GM18511 (cell line): ENCODE data around the gene ZFAND6.
"Not testable (repeated sequence)": the region's sequence is repeated elsewhere in the genome, so short reads cannot be mapped to it uniquely, and the experiment has no call there.

Experiments
- ATAC-seq: cut with Tn5 transposase; IDR thresholded peaks from one replicate; pipeline ENCODE4 v1.9.1; 2021; ENCODE audit warnings: mild to moderate bottlenecking, moderate library complexity; ENCODE audit not compliant: unreplicated experiment

The ZFAND6 gene

GRCh38 chr15:80095511-80095910, 36.0 kb downstream of the ZFAND6 start:
- no peak for ATAC-seq

- ATAC-seq, result no peak
Observed at GRCh38 chr15:80095969-80096368, 36.5 kb downstream of the ZFAND6 start.

- ATAC-seq, result no peak
Observed at GRCh38 chr15:80098341-80098740, 38.9 kb downstream of the ZFAND6 start.

- ATAC-seq, result peak; percentile 62
Observed at GRCh38 chr15:80099241-80099640, 39.8 kb downstream of the ZFAND6 start.

GRCh38 chr15:80099662-80100061, 40.2 kb downstream of the ZFAND6 start:
- ATAC-seq, result peak; percentile 87

- ATAC-seq, result no peak
Observed at GRCh38 chr15:80100247-80100646, 40.8 kb downstream of the ZFAND6 start.

GRCh38 chr15:80105193-80105592, 45.7 kb downstream of the ZFAND6 start:
- no peak for ATAC-seq

GRCh38 chr15:80105595-80105994, 46.1 kb downstream of the ZFAND6 start:
- no peak for ATAC-seq

- no peak for ATAC-seq
Observed at GRCh38 chr15:80106051-80106450, 46.6 kb downstream of the ZFAND6 start.

GRCh38 chr15:80107204-80107603, 47.7 kb downstream of the ZFAND6 start:
- no peak for ATAC-seq

- ATAC-seq, result no peak
Observed at GRCh38 chr15:80107774-80108173, 48.3 kb downstream of the ZFAND6 start.

- ATAC-seq, result no peak
Observed at GRCh38 chr15:80109388-80109787, 49.9 kb downstream of the ZFAND6 start.

GRCh38 chr15:80110920-80111319, 51.4 kb downstream of the ZFAND6 start:
- no peak for ATAC-seq

GRCh38 chr15:80114114-80114513, 54.6 kb downstream of the ZFAND6 start:
- ATAC-seq, result no peak

GRCh38 chr15:80115021-80115420, 55.5 kb downstream of the ZFAND6 start:
- ATAC-seq, result no peak

- no peak for ATAC-seq
Observed at GRCh38 chr15:80118956-80119355, 59.5 kb downstream of the ZFAND6 start.

GRCh38 chr15:80120636-80121035, 61.2 kb downstream of the ZFAND6 start:
- ATAC-seq, result no peak

GRCh38 chr15:80121546-80121945, 62.1 kb downstream of the ZFAND6 start:
- ATAC-seq, result no peak

- ATAC-seq, result no peak
Observed at GRCh38 chr15:80123034-80123433, 63.6 kb downstream of the ZFAND6 start.

GRCh38 chr15:80127253-80127652, 67.8 kb downstream of the ZFAND6 start:
- not testable (repeated sequence) for ATAC-seq

- no peak for ATAC-seq
Observed at GRCh38 chr15:80127911-80128310, 68.4 kb downstream of the ZFAND6 start.

GRCh38 chr15:80132382-80132781, 72.9 kb downstream of the ZFAND6 start:
- no peak for ATAC-seq

- ATAC-seq, result no peak
Observed at GRCh38 chr15:80136854-80137253, 77.4 kb downstream of the ZFAND6 start.

- ATAC-seq, result no peak
Observed at GRCh38 chr15:80138961-80139360, 79.5 kb downstream of the ZFAND6 start.
